Muscle of back (tissue), 11 donors: ENCODE results near the gene MOBP. TPM values are rescaled to one million over a fixed set of nuclear protein-coding genes. Genes with fewer than 3 reads are reported as not detected.

Source experiments
- DNase-seq, 3 donors: peaks; one replicate each; pipeline versions ENCODE4 v3.0.0 to v3.0.0-alpha.2; 2013
- polyA plus RNA-seq, 10 donors: library from polyadenylated mRNA; unstranded; fragments of 120-200 nt; gene quantifications; one replicate each; pipeline ENCODE4 v1.2.1, GENCODE V29; 2013; ENCODE audit not compliant: insufficient read length in 10 of 10

The MOBP gene
- polyA plus RNA-seq, 10 donors = 0.03 to 0.24 (median 0.06) TPM; not detected in 5

DNA sequence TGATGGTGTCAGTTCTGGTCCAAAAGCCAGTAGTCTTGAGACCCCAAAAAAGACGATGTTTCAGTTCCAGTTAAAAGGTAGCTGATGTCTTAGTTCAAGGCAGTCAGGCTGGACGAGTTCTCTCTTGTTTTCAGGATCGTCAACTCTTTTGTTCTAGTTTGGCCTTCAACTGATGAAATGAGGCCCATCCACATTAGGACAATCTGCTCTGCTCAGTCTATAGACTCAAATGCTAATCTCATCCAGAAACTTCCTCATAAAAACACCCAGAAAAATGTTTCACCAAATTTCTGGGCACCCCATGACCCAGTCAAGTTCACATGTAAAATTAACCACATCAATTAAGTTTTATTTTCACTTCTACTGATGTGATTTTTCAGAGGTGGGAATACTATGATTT, 74.0 kb downstream of the MOBP start:
- no peak for DNase-seq

DNA sequence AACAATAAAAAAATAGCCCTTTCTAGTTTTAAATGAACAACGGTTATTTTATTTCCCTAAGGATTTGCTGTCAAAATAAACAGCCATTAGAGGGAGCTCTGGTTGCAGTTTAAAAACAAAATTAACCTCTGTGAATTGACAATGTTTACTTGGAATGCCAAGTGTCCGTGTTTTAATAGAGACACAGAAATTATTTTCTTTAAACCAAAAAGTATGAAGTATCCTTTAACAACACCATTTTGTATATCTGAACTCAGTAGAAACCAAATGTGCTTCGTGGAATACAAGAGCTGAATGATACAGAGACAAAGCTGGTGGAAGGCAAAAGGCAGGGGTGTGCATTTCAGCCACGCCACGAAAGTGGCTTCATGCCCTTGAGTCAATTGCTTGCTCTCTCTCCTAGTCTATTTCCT, 74.4 kb downstream of the MOBP start:
- peak in 1 of 3 donors; percentile 4 for DNase-seq

DNA sequence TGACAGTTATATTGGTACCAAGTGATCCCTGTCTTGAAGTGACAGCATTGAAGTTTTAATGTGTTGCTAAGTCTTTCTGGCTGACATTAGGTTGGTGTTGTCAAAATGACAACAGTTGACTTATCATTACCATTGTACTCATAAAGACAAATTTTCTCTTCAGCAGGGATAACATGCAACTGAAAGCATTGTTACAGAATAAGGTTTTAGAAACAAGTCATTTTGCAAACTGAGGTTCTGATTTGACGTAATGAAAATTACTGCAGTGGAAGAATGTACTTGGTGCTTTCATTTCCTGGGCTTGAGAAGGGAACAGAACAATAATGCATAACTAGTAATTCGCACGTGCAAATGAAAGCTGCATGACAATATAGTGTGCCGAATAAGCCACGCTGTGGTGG, 75.1 kb downstream of the MOBP start:
- no peak for DNase-seq

DNA sequence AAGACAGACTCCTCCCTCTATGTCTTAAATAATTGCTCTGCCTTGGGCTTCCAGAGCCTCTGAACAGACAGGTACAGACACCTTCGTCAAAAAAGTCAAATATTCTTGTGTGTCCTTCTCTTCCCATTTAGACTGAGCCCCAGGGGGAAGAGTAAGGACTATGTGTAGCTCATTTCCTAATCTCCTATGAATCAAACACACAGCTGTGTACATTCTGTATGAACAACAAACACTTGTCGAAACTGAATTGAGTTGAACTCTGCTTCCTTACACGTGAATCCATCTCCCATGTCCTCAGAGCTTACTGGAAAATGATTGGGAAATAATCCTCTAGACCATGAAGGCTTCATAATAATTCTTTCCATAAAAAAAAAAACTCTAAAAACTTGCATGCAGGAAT, 80.8 kb downstream of the MOBP start:
- no peak for DNase-seq

DNA sequence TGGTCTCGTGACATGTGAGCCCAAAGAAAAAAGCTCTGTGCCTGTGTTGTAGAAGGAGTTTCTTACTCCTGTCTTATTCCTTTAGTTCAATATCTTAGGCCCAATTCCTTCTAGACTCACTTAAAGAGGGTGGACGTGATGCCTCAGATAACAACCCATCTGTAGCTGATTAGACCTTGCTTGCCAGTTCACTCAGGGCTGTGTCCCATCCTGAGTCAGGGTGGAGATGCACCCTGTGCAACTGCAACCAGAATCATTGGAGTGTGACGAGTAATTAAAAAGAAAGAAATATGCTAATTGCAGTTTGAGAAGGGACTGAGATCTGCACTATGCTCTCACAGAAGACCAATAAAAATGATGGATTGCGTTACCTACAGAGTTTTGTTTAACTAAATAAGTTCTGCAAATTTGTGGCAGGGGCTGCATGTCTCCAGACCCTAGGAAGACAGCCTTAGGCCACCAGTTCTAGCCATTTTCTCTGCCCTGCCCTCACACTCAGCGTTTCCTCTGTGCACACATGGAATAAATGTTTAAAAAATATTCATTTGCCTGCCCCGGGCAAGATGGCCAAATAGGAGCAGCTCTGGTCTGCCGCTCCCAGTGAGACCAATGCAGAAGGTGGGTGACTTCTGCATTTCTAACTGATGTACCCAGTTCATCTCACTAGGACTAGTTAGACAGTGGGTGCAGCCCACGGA, 83.0 kb downstream of the MOBP start:
- DNase-seq = no peak

Other genes starting within 250 kb of the MOBP start
- 1 to 10 TPM; 2.1 to 4.7 (median 4.1) TPM for gene CX3CR1, start 187.6 kb upstream of the MOBP start, polyA plus RNA-seq
- gene CCR8, start 138.0 kb upstream of the MOBP start, polyA plus RNA-seq = under 1 TPM in 1 of 10 donors, not detected in 9; 0.12 TPM
- 10 to 100 TPM; 15.7 to 20.2 (median 16.7) TPM for gene SLC25A38, start 84.3 kb upstream of the MOBP start, polyA plus RNA-seq
- gene RPSA, start 61.0 kb upstream of the MOBP start, polyA plus RNA-seq = 1,000 to 10,000 TPM; 1,596 to 2,492 (median 2,126) TPM